GM10248 (cell line): Measurements from ENCODE around the gene DIRAS1.

Source experiments
- CTCF ChIA-PET: fragments of 300-600 bp; sonication (Branson Sonifier 250); formaldehyde crosslinking; extraction: SDS; loops from one replicate; lab custom pipeline; 2021; ENCODE audit warnings: antibody characterized with exemption; lab: Yijun Ruan, JAX
- POLR2A ChIA-PET: fragments of 350-650 bp; sonication (Branson Sonifier 250); formaldehyde crosslinking; extraction: SDS; loops from one replicate; lab custom pipeline; 2020; ENCODE audit warnings: antibody characterized with exemption; lab: Yijun Ruan, JAX
- DNase-seq: peaks from one replicate; pipeline ENCODE4 v3.0.0; 2012; ENCODE audit errors: extremely low spot score
- TF ChIP-seq, protein P1 (sequence below): IDR thresholded peaks from 2 replicates; pipeline ENCODE4 v1.5.1; 2012; ENCODE audit warnings: mild to moderate bottlenecking, low read depth; ENCODE audit errors: extremely low read depth, missing control alignments, control extremely low read depth

DIRAS1 gene

DNA sequence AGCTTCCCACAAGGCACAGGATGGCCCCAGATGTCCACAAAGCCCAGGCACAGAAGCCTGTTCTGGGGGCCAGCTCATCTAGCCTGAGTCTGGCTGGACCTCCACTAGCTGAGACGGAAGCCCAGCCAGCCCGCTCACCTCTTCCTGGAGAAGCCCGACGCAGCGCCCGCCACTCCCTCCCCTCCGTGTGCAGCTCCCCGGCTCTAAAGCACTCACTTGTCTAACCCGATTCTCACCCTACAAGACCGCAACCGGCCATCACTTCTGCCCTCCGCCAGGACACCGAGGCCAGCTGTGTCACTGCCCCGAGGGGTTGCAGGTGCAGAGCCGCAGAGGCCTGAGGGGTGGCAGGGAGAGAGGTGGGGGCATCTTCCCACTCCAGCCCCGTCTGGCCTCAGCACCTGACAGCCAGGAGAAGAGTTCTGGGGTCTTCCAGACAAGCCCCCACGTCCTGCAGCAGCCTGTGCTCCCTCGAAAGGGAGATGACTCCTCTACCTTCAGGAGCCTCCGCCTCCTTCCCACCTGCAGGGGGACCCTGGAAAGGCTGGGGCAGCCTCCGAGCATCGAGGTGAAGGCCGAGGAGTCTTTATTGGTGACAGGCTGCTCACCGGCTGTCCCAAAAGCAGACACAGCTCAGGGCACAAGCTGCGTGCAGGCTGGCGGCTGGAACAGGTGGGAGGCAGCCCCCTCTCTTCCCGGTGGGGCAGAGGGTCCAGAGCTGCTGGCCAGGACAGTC lies 5.9 kb upstream of the DIRAS1 start:
- DNase-seq, result no peak
- POLR2A ChIA-PET, result interaction anchor here (1.3 kb wide), 1 partner anchor 251 kb away, joined by 5 read pairs; the partner anchor contains the start of gene GADD45B
- CTCF ChIA-PET, result interaction anchor here (1.1 to 2.1 kb wide), 3 partner anchors 9 to 32 kb away, joined by 3 to 9 read pairs (median 4); no protein-coding TSS in a partner anchor
- TF ChIP-seq, protein P1, sequence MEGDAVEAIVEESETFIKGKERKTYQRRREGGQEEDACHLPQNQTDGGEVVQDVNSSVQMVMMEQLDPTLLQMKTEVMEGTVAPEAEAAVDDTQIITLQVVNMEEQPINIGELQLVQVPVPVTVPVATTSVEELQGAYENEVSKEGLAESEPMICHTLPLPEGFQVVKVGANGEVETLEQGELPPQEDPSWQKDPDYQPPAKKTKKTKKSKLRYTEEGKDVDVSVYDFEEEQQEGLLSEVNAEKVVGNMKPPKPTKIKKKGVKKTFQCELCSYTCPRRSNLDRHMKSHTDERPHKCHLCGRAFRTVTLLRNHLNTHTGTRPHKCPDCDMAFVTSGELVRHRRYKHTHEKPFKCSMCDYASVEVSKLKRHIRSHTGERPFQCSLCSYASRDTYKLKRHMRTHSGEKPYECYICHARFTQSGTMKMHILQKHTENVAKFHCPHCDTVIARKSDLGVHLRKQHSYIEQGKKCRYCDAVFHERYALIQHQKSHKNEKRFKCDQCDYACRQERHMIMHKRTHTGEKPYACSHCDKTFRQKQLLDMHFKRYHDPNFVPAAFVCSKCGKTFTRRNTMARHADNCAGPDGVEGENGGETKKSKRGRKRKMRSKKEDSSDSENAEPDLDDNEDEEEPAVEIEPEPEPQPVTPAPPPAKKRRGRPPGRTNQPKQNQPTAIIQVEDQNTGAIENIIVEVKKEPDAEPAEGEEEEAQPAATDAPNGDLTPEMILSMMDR, result no peak

DNA sequence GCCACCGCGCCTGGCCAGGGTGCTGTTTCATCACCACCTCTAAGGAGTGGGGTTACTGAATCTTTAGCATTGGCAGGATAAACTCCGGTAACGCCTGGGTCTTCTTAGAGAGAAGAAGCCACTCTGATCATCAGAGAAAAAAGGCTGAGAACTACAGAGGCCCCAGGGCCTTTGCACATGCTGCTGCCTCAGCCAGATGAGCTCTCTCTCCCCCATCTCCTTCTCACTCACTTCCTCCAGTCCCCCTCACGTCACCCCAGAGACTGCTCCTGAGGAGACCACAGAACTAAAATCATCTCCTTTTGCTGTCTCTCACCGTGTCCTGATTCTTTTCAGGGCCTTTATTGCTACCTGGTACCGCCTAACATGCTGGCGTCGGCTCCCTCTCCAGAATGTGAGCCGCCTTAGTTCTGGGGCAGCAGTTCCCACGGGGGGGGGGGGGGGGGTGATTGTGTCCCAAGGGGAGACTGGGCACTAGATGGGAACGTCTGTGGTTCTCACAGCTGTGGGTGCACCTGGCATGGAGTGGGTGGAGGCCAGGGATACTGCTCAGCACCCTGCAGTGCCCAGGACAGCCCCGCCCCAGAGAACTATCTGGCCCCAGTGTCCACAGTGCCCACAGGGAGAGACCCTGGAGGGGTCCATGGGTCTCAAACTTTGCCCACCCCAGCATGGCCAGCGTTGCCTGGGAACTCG lies 5.1 kb upstream of the DIRAS1 start:
- CTCF ChIA-PET, result interaction anchor here (1.1 to 1.7 kb wide), 3 partner anchors 10 to 78 kb away, joined by 3 to 5 read pairs (median 4); no protein-coding TSS in a partner anchor
- TF ChIP-seq, protein P1, result no peak
- DNase-seq, result no peak
- POLR2A ChIA-PET, result interaction anchor here (1.3 kb wide), 1 partner anchor 250 kb away, joined by 5 read pairs; the partner anchor contains the start of gene GADD45B

DNA sequence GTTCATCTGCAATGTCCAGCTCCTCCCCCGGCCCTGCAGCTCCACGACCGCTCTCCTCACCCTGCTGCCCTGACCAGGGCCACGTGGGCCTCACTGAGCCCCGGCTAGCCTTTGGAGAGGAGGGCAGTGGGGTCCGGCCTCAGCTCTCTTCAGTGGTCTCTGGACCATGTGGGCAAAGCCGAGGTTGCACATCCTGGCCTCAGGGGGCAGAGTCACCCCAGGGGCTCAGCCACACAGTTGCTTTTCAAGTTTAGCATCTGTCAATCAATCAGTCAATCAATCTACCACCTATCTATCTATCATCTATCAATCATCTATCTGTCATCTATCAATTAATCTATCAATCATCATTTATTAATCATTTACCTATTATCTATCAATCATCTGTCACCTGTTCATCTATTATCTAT lies 3.0 kb upstream of the DIRAS1 start:
- ChIA-PET POLR2A (no interaction called here), CTCF (interaction anchor here (1.2 to 1.5 kb wide), 2 partner anchors 76 to 226 kb away, joined by 3 to 4 read pairs; no protein-coding TSS in a partner anchor)
- TF ChIP-seq, protein P1, result no peak
- DNase-seq, result no peak

DNA sequence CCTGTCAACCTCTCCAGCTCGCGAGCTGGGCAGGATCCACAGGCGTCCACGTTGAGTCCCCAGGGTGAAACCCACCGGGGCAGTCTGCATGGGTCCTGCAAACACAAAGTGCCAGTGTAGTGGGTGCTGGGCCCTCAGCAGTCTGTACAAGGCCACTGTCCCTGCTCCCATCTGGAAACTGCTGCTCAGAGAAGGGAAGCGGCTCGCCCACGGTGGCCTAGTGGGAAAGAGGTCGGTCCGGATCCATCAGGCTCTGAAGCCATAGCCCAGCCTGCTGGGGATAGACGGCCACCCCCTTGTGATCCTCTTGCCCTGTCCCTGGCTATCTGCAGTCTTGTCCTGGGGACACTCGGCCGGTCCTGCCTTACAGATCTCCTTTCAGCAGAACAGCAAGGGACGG lies 2.6 kb upstream of the DIRAS1 start:
- POLR2A ChIA-PET, result no interaction called here
- TF ChIP-seq, protein P1, result no peak
- no peak for DNase-seq
- CTCF ChIA-PET, result interaction anchor here (1.2 to 1.5 kb wide), 2 partner anchors 76 to 227 kb away, joined by 3 to 4 read pairs; no protein-coding TSS in a partner anchor

DNA sequence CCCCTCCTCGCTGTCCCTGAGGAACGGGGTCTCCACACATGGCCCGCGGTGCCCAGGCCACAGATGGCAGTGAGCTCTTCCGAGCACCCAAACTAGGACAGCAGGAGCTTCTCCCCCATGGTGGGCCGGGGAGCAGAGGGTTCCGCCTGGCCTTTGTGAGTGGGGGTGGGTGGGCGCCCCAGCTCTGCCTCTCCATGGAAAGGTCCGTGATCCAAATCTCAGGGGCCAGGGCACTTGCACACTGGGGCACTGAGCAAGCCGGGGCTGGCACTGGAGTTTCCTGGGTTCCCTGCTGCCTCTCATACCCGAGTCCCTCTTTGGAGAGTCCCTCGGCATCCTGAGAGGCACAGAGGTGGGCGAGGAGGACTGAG lies 2.2 kb upstream of the DIRAS1 start:
- TF ChIP-seq, protein P1, result no peak
- DNase-seq, result no peak
- ChIA-PET CTCF (interaction anchor here (1.2 to 1.5 kb wide), 2 partner anchors 75 to 227 kb away, joined by 3 to 4 read pairs; no protein-coding TSS in a partner anchor), POLR2A (no interaction called here)
